HG03460 (cell line): ENCODE results near the gene LDB3.
"Not testable (repeated sequence)": the region's sequence is repeated elsewhere in the genome, so short reads cannot be mapped to it uniquely, and the experiment has no call there.

Source experiments
- ATAC-seq: cut with Tn5 transposase; IDR thresholded peaks from one replicate; pipeline ENCODE4 v1.9.1; 2021; ENCODE audit not compliant: unreplicated experiment

LDB3 gene

DNA sequence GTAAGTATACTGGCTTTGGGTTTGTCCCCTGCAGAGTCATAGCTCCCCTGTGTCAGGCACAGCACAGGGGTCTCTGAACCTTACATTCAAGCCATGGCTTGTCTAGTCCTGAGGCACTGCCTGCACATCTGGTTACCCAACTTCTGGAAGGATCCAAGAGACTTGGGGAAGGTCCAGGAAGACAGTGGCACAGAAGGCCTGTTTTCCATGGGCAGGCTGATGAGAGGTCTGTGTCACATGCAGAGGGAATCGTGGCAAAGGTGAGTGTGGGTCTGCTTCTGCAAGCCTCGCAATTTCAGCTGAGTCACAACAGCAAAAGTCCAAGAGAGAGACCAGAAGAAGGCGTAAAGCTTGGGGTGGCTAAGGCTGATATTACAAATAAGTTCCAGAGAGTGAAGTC, 59.7 kb downstream of the LDB3 start:
- ATAC-seq: no peak

DNA sequence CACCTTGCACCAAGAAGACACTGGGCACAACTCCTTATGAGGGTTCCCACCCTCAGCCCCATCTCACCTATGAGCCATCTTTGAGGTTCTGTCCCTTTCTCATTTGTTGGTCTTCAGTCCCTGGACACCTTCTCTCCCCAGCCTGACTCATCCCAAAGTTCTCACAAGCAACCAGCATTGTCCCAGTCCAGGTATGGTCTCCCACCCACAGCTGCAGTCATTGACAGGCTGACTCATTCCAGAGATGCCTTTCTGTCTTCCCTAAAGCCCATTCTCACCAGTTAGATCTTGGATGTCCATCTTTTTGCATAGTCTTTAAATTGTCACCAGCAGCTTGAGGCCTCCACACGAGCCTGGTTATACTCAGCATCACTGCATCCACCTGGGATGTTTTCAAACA, 61.4 kb downstream of the LDB3 start:
- ATAC-seq: no peak

- ATAC-seq: no peak
Observed at GRCh38 chr10:86730227-86730626, 61.9 kb downstream of the LDB3 start.

DNA sequence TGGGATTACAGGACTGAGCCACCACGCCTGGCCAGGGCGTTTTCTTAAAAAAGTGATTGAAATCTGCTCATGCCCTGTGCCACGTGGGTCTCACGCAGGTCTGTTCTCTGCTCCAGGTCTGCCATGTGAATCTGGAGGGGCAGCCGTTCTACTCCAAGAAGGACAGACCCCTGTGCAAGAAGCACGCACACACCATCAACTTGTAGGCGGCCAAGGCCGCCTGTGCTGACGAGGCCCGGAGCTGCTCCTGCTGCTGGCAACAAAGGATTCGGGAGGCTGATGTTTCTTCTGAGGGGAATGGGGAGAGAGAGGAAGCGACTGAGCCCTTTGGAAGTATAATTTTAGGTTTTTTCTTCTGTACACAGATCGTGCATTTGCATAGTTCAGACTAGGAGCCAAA, 64.5 kb downstream of the LDB3 start:
- ATAC-seq: no peak

GRCh38 chr10:86733260-86733671, 65.0 kb downstream of the LDB3 start:
- no peak for ATAC-seq

DNA sequence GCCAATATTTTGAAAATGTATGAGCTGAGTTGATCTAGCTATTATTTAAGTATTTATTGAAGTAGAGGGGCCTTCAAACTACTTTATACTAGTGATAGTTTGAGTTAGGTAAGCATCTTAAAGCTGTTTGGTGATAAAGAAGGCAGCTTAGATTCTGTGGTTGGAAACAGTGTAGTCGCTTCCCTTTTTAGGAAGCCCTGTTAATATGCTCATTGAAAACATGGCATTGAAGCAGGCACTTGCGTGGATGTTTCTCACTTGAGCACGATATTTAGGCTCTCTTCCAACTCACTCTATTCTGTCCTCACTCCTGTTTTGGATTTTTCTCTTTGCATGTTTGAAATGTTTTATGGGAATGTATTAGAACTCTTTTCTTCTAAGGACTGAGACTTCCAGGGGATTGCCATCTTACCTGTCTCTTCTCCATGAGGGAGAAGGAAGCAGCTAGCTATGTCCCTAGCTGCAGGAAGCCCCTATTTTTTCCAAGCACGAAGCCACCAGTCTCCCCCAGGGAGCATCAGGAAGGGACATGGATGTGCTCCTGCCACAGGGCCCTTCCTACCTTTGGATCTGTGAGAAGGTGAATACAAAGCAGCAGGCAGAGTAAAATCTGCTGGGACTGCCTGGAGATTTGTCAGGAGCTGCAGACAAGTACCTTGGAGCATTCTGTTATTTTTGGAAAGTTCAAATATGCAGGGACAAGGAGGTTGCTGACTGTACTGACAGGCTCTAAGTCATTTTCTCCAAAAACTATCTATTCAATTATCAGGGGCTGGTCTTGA, 66.1 kb downstream of the LDB3 start:
- no peak for ATAC-seq

- ATAC-seq: not testable (repeated sequence)
Observed at GRCh38 chr10:86735278-86735677, 67.0 kb downstream of the LDB3 start.

- ATAC-seq: no peak
Observed at GRCh38 chr10:86742230-86742629, 73.9 kb downstream of the LDB3 start.

- no peak for ATAC-seq
Observed at GRCh38 chr10:86744067-86744725, 75.9 kb downstream of the LDB3 start.

GRCh38 chr10:86747796-86748581, 79.7 kb downstream of the LDB3 start:
- no peak for ATAC-seq

DNA sequence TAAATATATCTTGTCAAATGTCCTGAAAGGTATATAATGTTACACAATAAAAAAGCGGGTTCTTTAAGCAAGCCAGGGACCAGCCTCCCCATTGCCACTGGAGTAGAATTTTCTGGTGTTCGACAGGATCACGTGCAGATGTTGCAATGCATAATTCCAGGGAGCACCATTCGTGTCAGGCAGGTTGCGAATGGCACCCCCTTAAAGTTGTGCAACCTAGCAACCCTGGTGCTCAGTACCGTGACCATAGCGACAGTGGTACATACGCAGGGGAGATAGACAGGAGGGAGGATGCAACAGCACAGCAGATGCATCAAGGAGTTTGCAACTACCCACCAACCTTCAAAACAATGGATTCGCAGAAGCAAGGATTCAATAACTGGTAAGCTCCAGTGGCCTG, 81.5 kb downstream of the LDB3 start:
- no peak for ATAC-seq

DNA sequence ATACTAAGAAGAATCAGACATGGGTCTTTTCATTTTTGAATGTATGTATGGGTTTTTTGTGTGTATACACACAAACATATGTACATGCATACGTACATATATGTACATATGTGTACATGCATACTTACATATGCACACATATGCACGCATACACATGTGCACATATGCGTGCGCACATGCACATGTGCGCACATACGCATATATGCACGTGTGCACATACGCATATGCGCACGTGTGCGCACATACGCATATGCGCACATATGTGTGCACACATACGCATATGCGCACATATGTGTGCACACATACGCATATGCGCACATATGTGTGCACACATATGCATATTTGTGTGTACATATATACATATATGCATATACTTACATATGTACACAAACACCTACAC, 83.2 kb downstream of the LDB3 start:
- no peak for ATAC-seq

- ATAC-seq: no peak
Observed at GRCh38 chr10:86752311-86752710, 84.0 kb downstream of the LDB3 start.

- no peak for ATAC-seq
Observed at GRCh38 chr10:86753051-86753450, 84.7 kb downstream of the LDB3 start.

DNA sequence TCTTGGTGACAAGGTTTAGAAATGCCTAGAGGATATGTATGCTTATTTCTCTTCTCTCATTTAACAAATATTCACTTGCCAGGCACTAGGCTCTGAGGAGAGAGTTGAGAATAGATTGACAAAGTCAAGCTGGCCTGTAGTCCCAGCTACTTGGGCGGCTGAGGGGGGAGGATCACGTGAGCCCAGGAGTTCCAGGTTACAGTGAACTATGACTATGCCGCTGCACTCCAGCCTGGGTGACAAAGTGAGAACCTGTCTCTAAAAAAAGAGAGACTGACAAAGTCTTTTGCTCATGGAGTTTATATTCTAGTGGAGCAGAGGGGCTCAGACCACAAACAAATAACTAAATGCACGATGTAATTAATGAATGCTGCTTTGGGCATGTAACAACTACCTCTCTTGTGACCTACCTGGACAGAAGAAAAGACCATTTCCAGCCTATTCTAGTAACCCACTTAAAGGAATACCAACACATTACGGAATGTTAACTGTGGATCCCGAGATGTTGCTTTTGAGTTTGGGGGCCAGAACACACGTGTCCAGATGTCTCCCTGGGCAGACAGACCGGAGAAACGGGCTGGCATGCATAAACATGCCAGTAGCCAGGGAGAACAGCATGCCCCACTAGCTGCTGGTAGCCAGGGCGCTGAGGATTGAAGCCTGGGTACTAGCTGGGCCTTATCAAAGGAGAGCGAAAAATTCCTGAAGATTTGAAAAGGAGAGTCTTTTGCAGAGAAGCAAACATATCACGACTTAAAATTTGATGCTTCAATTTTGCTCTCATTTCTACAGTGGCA, 85.5 kb downstream of the LDB3 start:
- ATAC-seq: no peak

DNA sequence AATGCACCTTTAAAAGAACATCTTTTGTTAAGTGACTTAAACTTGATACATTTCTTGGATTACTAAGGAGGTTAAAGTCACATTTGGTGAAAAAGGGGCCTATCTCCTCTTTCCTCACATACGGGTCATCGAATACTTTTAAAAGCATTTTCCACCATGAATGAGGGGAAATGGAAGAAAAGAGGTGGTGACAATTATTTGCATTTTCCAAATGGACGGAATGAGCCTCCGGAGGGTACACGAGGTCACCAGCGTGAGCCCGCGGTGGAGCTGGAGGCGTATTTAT, 87.1 kb downstream of the LDB3 start:
- no peak for ATAC-seq

- ATAC-seq: peak; percentile 81
Observed at GRCh38 chr10:86755740-86756510, 87.6 kb downstream of the LDB3 start.

- peak; percentile 39 for ATAC-seq
Observed at GRCh38 chr10:86756511-86757112, 88.3 kb downstream of the LDB3 start, which contains the start of gene BMPR1A. Gene BMPR1A (plus strand): TSS chr10:86756619. CDS start chr10:86876019, 119,400 bp downstream.

DNA sequence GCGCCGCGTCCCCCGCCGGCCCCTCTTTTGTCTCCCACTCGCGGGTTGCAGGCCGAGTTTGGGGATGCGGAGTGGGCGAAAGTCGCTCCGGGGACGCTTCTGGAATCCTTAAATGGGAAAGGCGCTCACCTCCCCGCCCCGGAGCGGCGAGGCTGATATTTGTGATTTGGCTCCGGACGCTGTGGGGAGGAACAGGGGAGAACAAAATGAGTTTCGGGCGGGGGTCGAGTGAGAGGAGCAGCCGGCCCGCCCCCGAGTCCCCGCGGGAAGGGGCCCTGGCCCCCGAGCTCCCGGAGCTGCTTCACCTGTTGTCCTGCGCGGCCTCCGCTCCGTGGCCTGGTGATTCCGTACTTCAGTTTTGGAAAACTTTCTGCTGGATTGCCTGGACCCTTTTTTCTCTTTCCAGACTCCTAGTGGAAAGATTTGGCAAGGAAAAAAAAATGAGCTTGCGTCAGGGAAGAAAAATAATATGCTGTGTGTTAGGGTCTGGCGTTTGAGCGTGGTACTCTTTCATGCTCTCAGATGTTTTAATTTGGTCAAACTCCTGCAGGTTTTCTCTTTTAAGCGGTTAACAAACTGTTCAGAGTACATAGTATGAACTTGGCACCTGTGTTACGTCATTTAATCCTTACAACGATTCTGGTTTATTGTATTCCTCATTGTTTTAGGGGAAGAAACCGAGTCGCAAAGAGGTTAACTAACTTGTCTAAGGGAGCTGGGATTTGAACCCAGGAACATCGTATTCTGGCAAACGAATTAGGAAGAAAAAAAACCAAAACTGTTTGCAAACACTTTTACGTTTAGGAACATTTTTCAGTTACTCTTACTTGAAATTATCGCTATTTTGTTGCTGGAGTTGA, 89.0 kb downstream of the LDB3 start:
- ATAC-seq: peak; percentile 1
